Measurements from ENCODE around the gene CNN2.
A peak's percentile ranks its signal among the peaks of the same experiment; 100 is the strongest.

Gene CNN2

GRCh38 chr19:1038978-1039645, 12.7 kb downstream of the CNN2 start:
- FAIRE-seq (no peak), DNase-seq (ENCODE audit: insufficient read length, low spot score) (no peak)
- no peak for TF ChIP-seq POLR2A (IDR thresholded peaks at IDR 0.05; ENCODE audit: low read depth, low read length)

- peak; percentile 41; the same call in 1 of the 2 replicates for TF ChIP-seq POLR2A (IDR thresholded peaks at IDR 0.05; ENCODE audit: low read depth, low read length)
- peak; percentile 93 for DNase-seq (ENCODE audit: insufficient read length, low spot score)
- FAIRE-seq = no peak
Observed at GRCh38 chr19:1039646-1040475, 13.5 kb downstream of the CNN2 start, which contains the start of gene ABCA7. ABCA7 (plus strand) TSS chr19:1040107; CDS start chr19:1041362, 1,255 bp downstream.

GRCh38 chr19:1040476-1041271, 14.3 kb downstream of the CNN2 start:
- peak; percentile 64 for FAIRE-seq
- 0 out of 2 replicates have a peak, but pooled peaks have one; percentile 5 for TF ChIP-seq POLR2A (IDR thresholded peaks at IDR 0.05; ENCODE audit: low read depth, low read length)

GRCh38 chr19:1041272-1041834, 14.9 kb downstream of the CNN2 start:
- no peak for DNase-seq (ENCODE audit: insufficient read length, low spot score)
- no peak for FAIRE-seq
- no peak for TF ChIP-seq POLR2A (IDR thresholded peaks at IDR 0.05; ENCODE audit: low read depth, low read length)

More at GRCh38 chr19:1040476-1041271, 14.3 kb downstream of the CNN2 start:
- peak; percentile 99 for DNase-seq (ENCODE audit: insufficient read length, low spot score)

GRCh38 chr19:1041835-1042685, 15.7 kb downstream of the CNN2 start:
- TF ChIP-seq POLR2A (IDR thresholded peaks at IDR 0.05; ENCODE audit: low read depth, low read length) = no peak; the same call in 1 of the 2 replicates
- DNase-seq (ENCODE audit: insufficient read length, low spot score) (peak; percentile 80), FAIRE-seq (no peak)

- DNase-seq (ENCODE audit: insufficient read length, low spot score) (no peak), FAIRE-seq (no peak)
- no peak for TF ChIP-seq POLR2A (IDR thresholded peaks at IDR 0.05; ENCODE audit: low read depth, low read length)
Observed at GRCh38 chr19:1042689-1043511, 16.5 kb downstream of the CNN2 start.

GRCh38 chr19:1045247-1045603, 18.8 kb downstream of the CNN2 start:
- TF ChIP-seq POLR2A (IDR thresholded peaks at IDR 0.05; ENCODE audit: low read depth, low read length) = no peak
- FAIRE-seq (no peak), DNase-seq (ENCODE audit: insufficient read length, low spot score) (peak; percentile 75)

- DNase-seq (ENCODE audit: insufficient read length, low spot score) (no peak), FAIRE-seq (no peak)
- TF ChIP-seq POLR2A (IDR thresholded peaks at IDR 0.05; ENCODE audit: low read depth, low read length) = no peak
Observed at GRCh38 chr19:1046117-1046626, 19.8 kb downstream of the CNN2 start.

GRCh38 chr19:1046836-1047695, 20.7 kb downstream of the CNN2 start:
- DNase-seq (ENCODE audit: insufficient read length, low spot score) (no peak), FAIRE-seq (no peak)
- no peak for TF ChIP-seq POLR2A (IDR thresholded peaks at IDR 0.05; ENCODE audit: low read depth, low read length)

GRCh38 chr19:1047696-1048147, 21.3 kb downstream of the CNN2 start:
- DNase-seq (ENCODE audit: insufficient read length, low spot score) = no peak
- FAIRE-seq = no peak
- no peak for TF ChIP-seq POLR2A (IDR thresholded peaks at IDR 0.05; ENCODE audit: low read depth, low read length)

- DNase-seq (ENCODE audit: insufficient read length, low spot score) (no peak), FAIRE-seq (no peak)
- TF ChIP-seq POLR2A (IDR thresholded peaks at IDR 0.05; ENCODE audit: low read depth, low read length) = no peak
Observed at GRCh38 chr19:1049106-1049505, 22.7 kb downstream of the CNN2 start.
